ENCODE results near the gene CRYL1. TPM values are rescaled to one million over a fixed set of nuclear protein-coding genes. Genes with fewer than 3 reads are reported as not detected.
A peak's percentile ranks its signal among the peaks of the same experiment; 100 is the strongest.

Gene CRYL1
- total and polyA plus RNA-seq, 3 experiments from 2014 or later, result 7.2 to 36.1 (median 7.8) TPM

DNA sequence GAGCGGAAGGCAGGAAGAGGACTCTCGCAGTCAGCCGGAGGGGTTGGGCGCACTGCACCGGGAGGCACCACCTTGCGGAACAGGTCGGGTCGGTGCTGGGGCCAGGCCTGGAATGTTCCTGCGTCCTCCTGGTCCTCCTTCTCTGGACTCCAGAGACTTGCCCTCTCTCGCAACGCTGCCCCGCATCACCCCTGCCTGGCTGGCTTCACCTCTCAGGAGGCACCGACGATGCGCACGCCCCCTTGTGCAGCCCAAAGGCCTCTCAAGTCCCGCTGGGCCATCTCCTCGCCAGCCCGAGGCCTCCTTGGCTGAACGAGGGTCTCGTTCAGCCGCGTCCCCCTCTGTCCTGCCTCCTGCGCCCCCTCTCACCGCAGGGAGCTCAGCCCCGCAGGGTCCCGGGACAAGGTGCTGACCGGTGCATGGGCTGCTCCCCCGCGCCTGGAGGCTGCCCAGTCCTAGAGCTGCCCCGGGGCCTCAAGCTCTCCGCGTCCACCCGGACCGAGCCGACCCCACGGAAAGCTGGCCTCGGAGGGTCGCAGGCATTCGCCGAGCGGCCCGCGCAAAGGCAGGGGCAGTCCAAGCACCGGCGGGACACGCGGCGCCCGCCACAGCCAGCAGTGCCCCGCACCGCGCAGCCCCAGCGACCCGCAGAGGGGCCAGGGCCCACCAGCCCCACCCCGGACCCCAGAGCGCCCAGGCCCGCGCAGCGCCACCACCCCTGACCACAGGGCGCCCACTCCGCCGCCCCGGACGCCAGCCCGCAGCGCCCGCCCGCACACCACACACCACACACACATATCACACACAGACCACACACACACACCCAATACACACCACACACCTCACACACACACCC, 133.8 kb downstream of the CRYL1 start:
- ChIA-PET CTCF (no interaction called here), POLR2A (no interaction called here)
- Histone ChIP-seq H3K27me3 (ENCODE audit: insufficient read depth, low read length, poor library complexity, severe bottlenecking) (no peaks in the 10 kb centered on the region), H3K36me3 (ENCODE audit: insufficient read depth, low read length) (no peaks in the 10 kb centered on the region), H3K9me3 (ENCODE audit: low read length) (no peaks in the 10 kb centered on the region), H3K4me1 (ENCODE audit: insufficient read depth, low read length) (no peaks in the 10 kb centered on the region), H3K27ac (ENCODE audit: low read depth, low read length) (no peak overlapping the region), H3K4me3 (ENCODE audit: low read length) (no peak overlapping the region)
- no peak overlapping the region for H3K4me3 Mint-ChIP-seq
- no peak overlapping the region for H3K27ac Mint-ChIP-seq
- H3K9me3 Mint-ChIP-seq, result no peaks in the 10 kb centered on the region
- peaks cover 0 to 5% (median 2%) of the 10 kb centered on the region in 3 donors for H3K36me3 Mint-ChIP-seq
- no peaks in the 10 kb centered on the region for H3K27me3 Mint-ChIP-seq
- no peak for DNase-seq
- H3K4me1 Mint-ChIP-seq, result no peaks in the 10 kb centered on the region

DNA sequence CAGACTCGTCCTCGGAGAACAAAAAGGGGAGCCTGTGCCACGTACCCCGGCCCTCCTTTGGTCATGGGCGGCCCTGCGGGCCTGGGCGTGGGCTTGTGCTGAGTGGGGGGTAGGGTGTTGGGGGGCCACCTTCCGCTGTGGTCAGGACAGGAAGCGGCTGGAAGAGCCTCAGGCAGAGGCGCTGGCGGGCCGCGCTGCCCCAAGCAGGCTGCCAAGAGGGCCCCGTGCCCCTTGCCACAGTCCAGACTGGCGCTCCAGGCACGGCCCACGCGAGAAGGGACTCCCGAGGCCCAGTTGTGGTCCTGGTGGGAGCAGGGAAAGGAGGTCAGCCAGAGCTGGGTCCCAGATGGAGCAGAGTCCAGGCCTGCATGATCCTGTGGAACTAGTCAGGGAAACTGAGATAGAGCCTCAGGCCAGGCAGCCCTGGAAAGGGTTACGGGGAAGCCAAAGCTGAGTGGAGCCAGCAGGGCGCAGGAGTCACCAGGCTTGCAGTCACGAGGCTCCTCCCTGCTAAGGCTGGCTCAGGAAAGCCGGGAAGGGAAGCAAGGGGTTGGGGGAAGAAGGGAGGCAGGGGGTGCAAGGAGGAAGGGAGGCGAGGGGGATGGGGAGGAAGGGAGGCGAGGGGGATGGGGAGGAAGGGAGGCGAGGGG, 135.0 kb downstream of the CRYL1 start:
- Mint-ChIP-seq H3K4me3 (no peak overlapping the region), H3K9me3 (no peaks in the 10 kb centered on the region), H3K4me1 (no peaks in the 10 kb centered on the region), H3K27me3 (no peaks in the 10 kb centered on the region), H3K27ac (no peak overlapping the region), H3K36me3 (no peaks in the 10 kb centered on the region)
- no peaks in the 10 kb centered on the region for H3K4me1 ChIP-seq (ENCODE audit: insufficient read depth, low read length)
- H3K27me3 ChIP-seq (ENCODE audit: insufficient read depth, low read length, poor library complexity, severe bottlenecking), result no peaks in the 10 kb centered on the region
- no peaks in the 10 kb centered on the region for H3K36me3 ChIP-seq (ENCODE audit: insufficient read depth, low read length)
- POLR2A ChIA-PET, result no interaction called here
- no peak for DNase-seq
- CTCF ChIA-PET, result no interaction called here
- H3K4me3 ChIP-seq (ENCODE audit: low read length), result no peak overlapping the region
- no peaks in the 10 kb centered on the region for H3K9me3 ChIP-seq (ENCODE audit: low read length)
- no peak overlapping the region for H3K27ac ChIP-seq (ENCODE audit: low read depth, low read length)

DNA sequence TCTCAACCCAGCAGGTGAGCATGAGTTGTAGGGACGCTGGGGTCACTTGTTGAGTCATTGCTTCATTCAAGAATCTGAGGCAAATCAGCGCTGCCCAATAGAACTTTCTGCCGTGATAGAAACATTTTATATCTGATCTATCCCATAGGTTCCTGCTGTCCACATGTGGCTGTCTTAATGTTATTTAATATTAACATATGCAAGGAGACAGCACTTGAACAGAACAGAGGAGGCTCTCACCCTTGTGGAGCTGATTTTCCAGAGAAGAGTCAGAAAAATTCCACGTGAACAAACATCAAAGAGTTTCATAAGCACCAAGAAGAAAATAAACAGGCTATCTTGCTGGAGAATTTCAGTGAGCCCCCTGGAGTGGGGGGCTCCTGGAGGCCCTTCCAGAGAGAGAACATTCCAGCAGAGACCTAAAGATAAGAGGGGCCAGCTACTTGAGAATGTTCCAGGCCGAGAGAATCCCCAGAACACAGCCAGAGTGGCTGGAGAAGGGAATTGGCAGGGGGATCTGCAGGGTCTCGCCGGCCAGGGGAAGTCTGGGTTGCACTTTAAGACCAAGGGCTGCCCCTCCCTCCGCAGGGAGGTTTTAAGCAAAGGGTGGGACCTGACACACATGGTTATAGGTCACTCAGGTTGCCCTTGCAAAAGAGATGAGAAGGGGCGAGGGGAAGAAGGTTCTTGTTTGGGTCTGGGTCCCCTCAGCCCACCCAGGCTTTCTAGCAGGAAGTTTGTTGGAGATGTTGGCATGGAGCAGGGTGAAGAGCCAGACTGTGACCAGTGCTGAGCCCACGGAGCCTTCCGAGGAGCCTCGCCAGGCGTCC, 135.7 kb downstream of the CRYL1 start:
- DNase-seq, result no peak
- H3K4me3 ChIP-seq (ENCODE audit: low read length), result no peak overlapping the region
- no peak overlapping the region for H3K27ac ChIP-seq (ENCODE audit: low read depth, low read length)
- no peaks in the 10 kb centered on the region for H3K36me3 ChIP-seq (ENCODE audit: insufficient read depth, low read length)
- H3K27me3 ChIP-seq (ENCODE audit: insufficient read depth, low read length, poor library complexity, severe bottlenecking), result no peaks in the 10 kb centered on the region
- ChIA-PET CTCF (no interaction called here), POLR2A (no interaction called here)
- Mint-ChIP-seq H3K4me3 (no peak overlapping the region), H3K27me3 (no peaks in the 10 kb centered on the region), H3K9me3 (no peaks in the 10 kb centered on the region), H3K36me3 (no peaks in the 10 kb centered on the region), H3K27ac (no peak overlapping the region), H3K4me1 (no peaks in the 10 kb centered on the region)
- no peaks in the 10 kb centered on the region for H3K4me1 ChIP-seq (ENCODE audit: insufficient read depth, low read length)
- H3K9me3 ChIP-seq (ENCODE audit: low read length), result no peaks in the 10 kb centered on the region

DNA sequence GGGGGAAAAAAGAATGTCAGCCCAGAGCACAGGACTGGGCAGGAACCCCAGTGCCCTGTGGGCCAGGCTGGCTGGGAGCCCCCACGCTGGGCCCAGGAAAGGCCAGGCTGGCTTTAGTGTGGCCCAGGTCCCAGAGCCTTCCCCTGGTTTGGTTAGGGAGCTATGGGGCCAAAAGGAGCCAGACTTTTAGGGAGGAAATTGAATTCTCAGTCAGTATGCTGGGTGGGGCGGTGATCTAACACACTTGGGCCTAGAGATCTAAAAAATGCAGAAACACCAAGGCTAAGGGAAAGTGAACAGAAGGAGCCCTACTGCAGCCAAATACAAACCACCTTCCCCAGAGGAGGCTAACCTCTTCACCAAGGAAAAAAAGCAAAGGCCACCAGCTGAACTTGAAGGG, 137.5 kb downstream of the CRYL1 start:
- Mint-ChIP-seq H3K4me3 (no peak overlapping the region), H3K27ac (no peak overlapping the region)

DNA sequence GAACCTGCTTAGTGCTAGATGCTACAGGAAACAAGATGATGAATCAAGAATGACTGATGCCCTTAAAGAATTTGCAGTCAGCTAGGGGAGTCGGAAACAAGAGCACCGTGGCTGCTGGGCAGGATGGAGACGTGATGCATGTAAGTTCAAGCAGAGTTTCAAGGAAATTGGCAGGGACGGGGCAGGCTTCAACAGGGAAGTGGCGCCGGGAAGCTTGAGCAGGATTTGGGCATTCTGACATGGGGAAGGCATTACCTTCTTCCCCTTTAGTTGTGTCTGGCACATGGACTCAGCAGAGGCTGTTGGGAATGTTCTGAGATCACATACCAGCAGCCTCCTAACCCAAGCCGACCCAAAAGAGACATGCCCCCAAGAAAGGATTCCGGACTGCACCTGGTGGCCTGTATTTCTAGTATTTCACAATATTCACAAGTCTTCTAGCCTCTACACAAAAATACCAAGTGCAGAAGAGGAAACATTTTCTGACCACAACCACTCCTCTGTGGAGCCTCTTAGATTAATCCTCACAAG, 138.2 kb downstream of the CRYL1 start:
- no peaks in the 10 kb centered on the region for H3K9me3 ChIP-seq (ENCODE audit: low read length)
- no peaks in the 10 kb centered on the region for H3K4me1 ChIP-seq (ENCODE audit: insufficient read depth, low read length)
- no peaks in the 10 kb centered on the region for H3K9me3 Mint-ChIP-seq
- H3K27ac ChIP-seq (ENCODE audit: low read depth, low read length), result no peak overlapping the region
- ChIA-PET CTCF (no interaction called here), POLR2A (interaction anchor here (0.5 kb wide), 1 partner anchor 216 kb away, joined by 4 read pairs; no protein-coding TSS in a partner anchor)
- H3K4me3 ChIP-seq (ENCODE audit: low read length), result no peak overlapping the region
- no peak for DNase-seq
- H3K36me3 ChIP-seq (ENCODE audit: insufficient read depth, low read length), result no peaks in the 10 kb centered on the region
- no peaks in the 10 kb centered on the region for H3K27me3 ChIP-seq (ENCODE audit: insufficient read depth, low read length, poor library complexity, severe bottlenecking)
- no peak overlapping the region for H3K27ac Mint-ChIP-seq
- H3K36me3 Mint-ChIP-seq, result no peaks in the 10 kb centered on the region
- H3K4me3 Mint-ChIP-seq, result no peak overlapping the region
- no peaks in the 10 kb centered on the region for H3K4me1 Mint-ChIP-seq
- peaks cover 0 to 4% of the 10 kb centered on the region in 2 donors for H3K27me3 Mint-ChIP-seq

More for the DNA sequence above, 137.5 kb downstream of the CRYL1 start:
- Histone ChIP-seq H3K9me3 (ENCODE audit: low read length) (no peaks in the 10 kb centered on the region), H3K36me3 (ENCODE audit: insufficient read depth, low read length) (no peaks in the 10 kb centered on the region), H3K4me3 (ENCODE audit: low read length) (no peak overlapping the region), H3K27me3 (ENCODE audit: insufficient read depth, low read length, poor library complexity, severe bottlenecking) (no peaks in the 10 kb centered on the region), H3K27ac (ENCODE audit: low read depth, low read length) (no peak overlapping the region), H3K4me1 (ENCODE audit: insufficient read depth, low read length) (no peaks in the 10 kb centered on the region)
- Mint-ChIP-seq H3K36me3 (no peaks in the 10 kb centered on the region), H3K27me3 (peaks cover 0 to 4% of the 10 kb centered on the region in 2 donors), H3K9me3 (no peaks in the 10 kb centered on the region), H3K4me1 (no peaks in the 10 kb centered on the region)
- ChIA-PET POLR2A (no interaction called here), CTCF (no interaction called here)
- DNase-seq, result no peak

DNA sequence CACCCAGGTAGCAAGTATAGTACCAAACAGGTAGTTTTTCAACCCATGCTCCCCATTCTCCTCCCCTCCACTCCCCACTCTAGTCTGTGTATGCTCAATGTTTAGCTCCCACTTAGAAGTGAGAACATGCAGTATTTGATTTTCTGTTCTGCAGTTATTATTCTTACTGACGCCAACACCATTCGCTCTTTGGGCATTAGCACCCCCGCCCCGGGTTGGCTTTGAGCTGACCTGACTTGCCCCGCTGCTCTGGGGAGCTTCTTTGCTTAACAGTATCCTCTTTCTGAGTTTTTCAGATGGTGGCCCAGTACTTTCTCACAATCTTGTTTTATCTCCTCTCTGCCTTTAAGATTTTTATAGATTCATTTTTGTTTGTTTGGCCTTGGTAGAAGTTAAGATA, 138.7 kb downstream of the CRYL1 start:
- H3K9me3 ChIP-seq (ENCODE audit: low read length), result no peaks in the 10 kb centered on the region
- ChIA-PET POLR2A (interaction anchor here (0.5 kb wide), 1 partner anchor 216 kb away, joined by 4 read pairs; no protein-coding TSS in a partner anchor), CTCF (no interaction called here)
- H3K27me3 Mint-ChIP-seq, result peaks cover 0 to 4% of the 10 kb centered on the region in 2 donors
- H3K4me1 Mint-ChIP-seq, result no peaks in the 10 kb centered on the region
- H3K27me3 ChIP-seq (ENCODE audit: insufficient read depth, low read length, poor library complexity, severe bottlenecking), result no peaks in the 10 kb centered on the region
- H3K36me3 ChIP-seq (ENCODE audit: insufficient read depth, low read length), result no peaks in the 10 kb centered on the region
- no peak overlapping the region for H3K4me3 ChIP-seq (ENCODE audit: low read length)
- H3K36me3 Mint-ChIP-seq, result no peaks in the 10 kb centered on the region
- H3K4me3 Mint-ChIP-seq, result no peak overlapping the region
- no peak for DNase-seq
- no peak overlapping the region for H3K27ac ChIP-seq (ENCODE audit: low read depth, low read length)
- no peaks in the 10 kb centered on the region for H3K9me3 Mint-ChIP-seq
- no peaks in the 10 kb centered on the region for H3K4me1 ChIP-seq (ENCODE audit: insufficient read depth, low read length)
- H3K27ac Mint-ChIP-seq, result no peak overlapping the region

DNA sequence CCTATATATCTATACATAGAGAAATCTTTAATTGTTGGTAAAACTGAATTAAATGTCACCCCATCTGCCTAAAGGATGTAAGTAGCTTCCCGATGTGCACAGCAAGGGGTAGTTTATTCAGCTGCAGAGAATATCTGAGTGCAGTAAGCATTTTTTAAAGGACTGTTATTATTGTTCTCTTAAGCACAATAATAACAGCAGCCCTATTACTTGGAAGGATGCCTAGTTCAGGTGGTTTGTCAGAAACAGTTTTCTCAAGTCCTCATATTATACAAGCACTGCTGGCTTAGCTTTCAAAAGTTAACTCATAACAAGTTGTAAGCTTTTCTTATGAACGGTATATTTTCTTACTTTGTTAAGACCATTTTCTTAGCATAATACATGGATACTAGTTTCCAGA, 142.6 kb downstream of the CRYL1 start:
- no peak overlapping the region for H3K4me3 Mint-ChIP-seq
- DNase-seq, result no peak
- H3K4me1 Mint-ChIP-seq, result no peaks in the 10 kb centered on the region
- no peak overlapping the region for H3K27ac Mint-ChIP-seq
- peaks cover 0 to 1% (median 0%) of the 10 kb centered on the region in 3 donors for H3K36me3 Mint-ChIP-seq
- ChIA-PET CTCF (no interaction called here), POLR2A (no interaction called here)
- H3K27me3 ChIP-seq (ENCODE audit: insufficient read depth, low read length, poor library complexity, severe bottlenecking), result no peaks in the 10 kb centered on the region
- no peaks in the 10 kb centered on the region for H3K9me3 ChIP-seq (ENCODE audit: low read length)
- no peaks in the 10 kb centered on the region for H3K4me1 ChIP-seq (ENCODE audit: insufficient read depth, low read length)
- no peak overlapping the region for H3K27ac ChIP-seq (ENCODE audit: low read depth, low read length)
- no peak overlapping the region for H3K4me3 ChIP-seq (ENCODE audit: low read length)
- H3K36me3 ChIP-seq (ENCODE audit: insufficient read depth, low read length), result no peaks in the 10 kb centered on the region
- H3K9me3 Mint-ChIP-seq, result no peaks in the 10 kb centered on the region
- H3K27me3 Mint-ChIP-seq, result peaks cover 0 to 4% of the 10 kb centered on the region in 2 donors

DNA sequence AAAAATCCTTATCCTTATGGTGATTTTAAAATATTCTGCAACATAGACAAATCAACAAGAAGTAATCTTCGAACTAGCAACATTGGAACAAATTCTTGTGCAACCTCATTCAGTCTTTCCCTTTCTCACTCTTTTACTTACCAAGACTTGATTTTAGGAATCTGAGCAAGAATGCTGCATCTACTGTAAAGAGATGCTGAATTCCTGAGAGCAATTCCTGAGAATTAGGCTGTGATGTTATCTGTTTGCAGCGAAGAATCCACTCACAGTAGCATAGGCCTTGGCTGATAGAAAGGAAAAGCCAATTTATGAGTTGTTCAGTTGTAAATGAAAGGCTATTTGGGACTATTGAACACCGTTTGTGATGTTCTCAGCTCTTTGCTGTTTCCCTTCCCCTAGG, 144.3 kb downstream of the CRYL1 start:
- POLR2A ChIA-PET, result no interaction called here
- DNase-seq, result no peak
- H3K4me3 Mint-ChIP-seq, result no peak overlapping the region

More for the DNA sequence above, 144.3 kb downstream of the CRYL1 start:
- Mint-ChIP-seq H3K27ac (peak overlapping the region in 1 of 8 donors; percentile 23), H3K27me3 (peaks cover 0 to 4% of the 10 kb centered on the region in 2 donors), H3K9me3 (no peaks in the 10 kb centered on the region), H3K4me1 (no peaks in the 10 kb centered on the region), H3K36me3 (peaks cover 0 to 1% (median 0%) of the 10 kb centered on the region in 3 donors)
- Histone ChIP-seq H3K9me3 (ENCODE audit: low read length) (no peaks in the 10 kb centered on the region), H3K27me3 (ENCODE audit: insufficient read depth, low read length, poor library complexity, severe bottlenecking) (no peaks in the 10 kb centered on the region), H3K27ac (ENCODE audit: low read depth, low read length) (no peak overlapping the region), H3K4me3 (ENCODE audit: low read length) (no peak overlapping the region), H3K36me3 (ENCODE audit: insufficient read depth, low read length) (no peaks in the 10 kb centered on the region), H3K4me1 (ENCODE audit: insufficient read depth, low read length) (no peaks in the 10 kb centered on the region)
- CTCF ChIA-PET, result no interaction called here

All from CD8-positive, alpha-beta memory T cell (primary cell).